ENCODE measurements around the gene CHKA. TPM values are rescaled to one million over a fixed set of nuclear protein-coding genes. Genes with fewer than 3 reads are reported as not detected.

CHKA gene
- total RNA-seq, 1 donor from 2014 or later: 60.4 TPM

- H3K4me1 Mint-ChIP-seq (ENCODE audit: low read depth): peaks cover 10% of the 10 kb centered on the region
- H3K36me3 Mint-ChIP-seq (ENCODE audit: insufficient read depth): peaks cover 6% of the 10 kb centered on the region
- H3K27me3 Mint-ChIP-seq: no peaks in the 10 kb centered on the region
- no peak for DNase-seq (ENCODE audit: low spot score, unreplicated experiment)
- H3K4me3 Mint-ChIP-seq (ENCODE audit: low read depth): no peak overlapping the region
- no peaks in the 10 kb centered on the region for H3K9me3 Mint-ChIP-seq (ENCODE audit: low read depth)
- H3K27ac Mint-ChIP-seq: no peak overlapping the region
- TF ChIP-seq CTCF (IDR thresholded peaks at IDR 0.05; ENCODE audit: unreplicated experiment): no peak
Observed at GRCh38 chr11:68027667-68028066, 93.5 kb downstream of the CHKA start.

- TF ChIP-seq CTCF (IDR thresholded peaks at IDR 0.05; ENCODE audit: unreplicated experiment): no peak
- no peaks in the 10 kb centered on the region for H3K9me3 Mint-ChIP-seq (ENCODE audit: low read depth)
- H3K27me3 Mint-ChIP-seq: no peaks in the 10 kb centered on the region
- H3K4me1 Mint-ChIP-seq (ENCODE audit: low read depth): peaks cover 6% of the 10 kb centered on the region
- DNase-seq (ENCODE audit: low spot score, unreplicated experiment): no peak
- no peak overlapping the region for H3K27ac Mint-ChIP-seq
- H3K36me3 Mint-ChIP-seq (ENCODE audit: insufficient read depth): peaks cover 6% of the 10 kb centered on the region
- H3K4me3 Mint-ChIP-seq (ENCODE audit: low read depth): no peak overlapping the region
Observed at GRCh38 chr11:68026391-68027105, 94.6 kb downstream of the CHKA start.

- H3K9me3 Mint-ChIP-seq (ENCODE audit: low read depth): no peaks in the 10 kb centered on the region
- H3K36me3 Mint-ChIP-seq (ENCODE audit: insufficient read depth): peaks cover 6% of the 10 kb centered on the region
- DNase-seq (ENCODE audit: low spot score, unreplicated experiment): no peak
- H3K4me1 Mint-ChIP-seq (ENCODE audit: low read depth): peaks cover 7% of the 10 kb centered on the region
- H3K27ac Mint-ChIP-seq: no peak overlapping the region
- H3K4me3 Mint-ChIP-seq (ENCODE audit: low read depth): no peak overlapping the region
- no peaks in the 10 kb centered on the region for H3K27me3 Mint-ChIP-seq
- TF ChIP-seq CTCF (IDR thresholded peaks at IDR 0.05; ENCODE audit: unreplicated experiment): no peak
Observed at GRCh38 chr11:68025047-68025446, 96.1 kb downstream of the CHKA start.

GRCh38 chr11:68024508-68024907 lies 96.7 kb downstream of the CHKA start:
- H3K36me3 Mint-ChIP-seq (ENCODE audit: insufficient read depth): peaks cover 6% of the 10 kb centered on the region
- H3K4me3 Mint-ChIP-seq (ENCODE audit: low read depth): no peak overlapping the region
- TF ChIP-seq CTCF (IDR thresholded peaks at IDR 0.05; ENCODE audit: unreplicated experiment): no peak
- H3K4me1 Mint-ChIP-seq (ENCODE audit: low read depth): peaks cover 5% of the 10 kb centered on the region
- no peaks in the 10 kb centered on the region for H3K27me3 Mint-ChIP-seq
- no peak for DNase-seq (ENCODE audit: low spot score, unreplicated experiment)
- no peak overlapping the region for H3K27ac Mint-ChIP-seq
- no peaks in the 10 kb centered on the region for H3K9me3 Mint-ChIP-seq (ENCODE audit: low read depth)

- no peak for TF ChIP-seq CTCF (IDR thresholded peaks at IDR 0.05; ENCODE audit: unreplicated experiment)
- no peak overlapping the region for H3K4me3 Mint-ChIP-seq (ENCODE audit: low read depth)
- H3K4me1 Mint-ChIP-seq (ENCODE audit: low read depth): peaks cover 10% of the 10 kb centered on the region
- no peaks in the 10 kb centered on the region for H3K27me3 Mint-ChIP-seq
- no peak overlapping the region for H3K27ac Mint-ChIP-seq
- peaks cover 6% of the 10 kb centered on the region for H3K36me3 Mint-ChIP-seq (ENCODE audit: insufficient read depth)
- no peaks in the 10 kb centered on the region for H3K9me3 Mint-ChIP-seq (ENCODE audit: low read depth)
- no peak for DNase-seq (ENCODE audit: low spot score, unreplicated experiment)
Observed at GRCh38 chr11:68022531-68022930, 98.7 kb downstream of the CHKA start.
